ENCODE measurements around the gene SKAP2.

Gene SKAP2

DNA sequence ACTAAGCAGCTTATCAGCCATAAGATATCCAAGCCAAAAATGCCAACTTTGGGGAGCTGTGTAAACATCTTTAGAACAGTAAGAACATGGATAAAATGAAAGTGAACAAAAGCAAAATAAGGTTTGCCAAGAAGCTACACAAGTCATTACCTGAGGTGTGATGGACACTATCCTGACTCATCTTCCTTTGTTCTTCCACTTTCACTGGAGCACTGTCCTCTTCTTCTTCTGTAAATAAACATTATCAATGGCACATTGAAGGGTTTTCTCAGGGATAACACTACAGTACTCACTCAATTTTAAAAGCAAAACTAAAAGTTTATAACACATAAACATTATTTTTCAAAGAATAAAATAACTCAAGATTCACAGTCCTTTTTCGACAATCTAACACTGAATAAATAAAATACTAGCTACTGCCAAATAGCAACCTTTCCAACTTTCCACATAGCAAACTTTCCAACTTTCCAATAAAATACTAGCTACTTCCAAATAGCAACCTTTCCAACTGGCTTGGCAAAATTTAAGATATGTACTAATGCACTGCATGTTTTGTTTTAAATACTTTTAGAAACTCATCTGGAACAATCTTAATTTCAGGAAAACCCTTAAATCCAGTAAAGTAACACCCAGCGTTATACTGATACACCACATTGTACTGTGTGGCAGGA lies 174.1 kb downstream of the SKAP2 start:
- DNase-seq: no peak

DNA sequence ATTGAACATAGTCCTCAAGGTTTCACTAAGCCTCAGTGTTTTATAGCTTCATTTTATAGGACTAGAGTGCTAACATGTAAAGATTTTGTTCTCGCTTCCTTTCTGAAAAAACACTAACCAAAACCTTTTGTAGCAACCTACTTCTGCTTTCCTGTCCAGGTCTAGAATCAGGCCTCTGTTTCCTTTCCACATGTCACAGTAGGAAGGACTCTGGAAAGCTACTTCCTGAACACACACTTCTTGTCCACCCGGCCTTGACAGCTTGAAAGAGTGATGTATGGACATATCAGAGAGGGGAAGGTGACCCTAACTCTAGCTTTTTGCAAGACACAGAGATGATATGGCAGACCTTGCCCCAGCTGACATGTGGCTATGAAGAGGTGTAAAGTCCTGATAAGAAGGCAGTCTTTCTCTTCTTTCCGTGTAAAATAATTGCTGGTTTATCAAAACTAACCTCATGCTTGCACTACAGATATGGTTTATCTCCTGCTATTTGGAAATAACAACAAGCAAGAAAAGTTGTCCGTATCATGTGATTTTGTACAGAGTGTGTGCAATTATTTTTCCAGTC lies 175.4 kb downstream of the SKAP2 start:
- no peak for DNase-seq

DNA sequence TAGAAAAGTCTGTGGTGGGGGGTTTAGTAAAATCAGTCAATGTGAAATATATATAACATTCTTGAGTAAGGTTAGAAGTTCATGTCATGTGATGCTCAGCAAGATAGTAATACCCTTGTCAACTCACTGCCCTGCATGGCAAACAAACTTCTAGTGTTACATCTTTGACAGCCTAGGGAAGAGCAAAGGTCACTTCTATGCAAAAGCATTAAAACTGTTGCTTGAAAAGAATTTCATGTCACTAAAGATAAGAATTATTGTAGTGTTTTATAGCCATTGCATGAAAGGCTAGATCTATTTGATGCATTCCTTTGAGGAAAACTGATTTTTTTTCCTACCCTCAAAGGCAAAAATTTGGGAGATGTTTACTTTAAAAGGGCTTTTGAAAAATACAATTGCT lies 176.0 kb downstream of the SKAP2 start:
- no peak for DNase-seq

GRCh38 chr7:26687032-26687431 lies 177.4 kb downstream of the SKAP2 start:
- DNase-seq: no peak

- DNase-seq: no peak
Measured at GRCh38 chr7:26686448-26686981, 177.9 kb downstream of the SKAP2 start.

DNA sequence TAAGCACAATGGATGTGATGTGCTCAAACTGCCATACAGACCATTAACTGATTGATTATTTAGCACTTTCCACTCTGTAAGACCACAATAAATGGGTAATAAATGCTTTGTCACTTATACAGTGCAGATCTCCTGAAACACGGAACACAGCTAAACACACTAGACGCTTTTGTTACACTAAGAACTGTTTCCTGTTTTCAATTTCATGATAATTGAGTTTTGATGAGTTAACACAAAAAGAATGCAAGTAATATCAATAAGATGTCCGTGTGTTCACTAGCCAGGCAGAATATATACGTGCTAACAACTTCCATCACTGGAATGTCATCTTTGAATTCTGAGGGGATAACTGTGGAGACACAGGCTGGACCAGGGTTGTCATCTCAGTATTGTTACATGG lies 178.8 kb downstream of the SKAP2 start:
- no peak for DNase-seq

- no peak for DNase-seq
Measured at GRCh38 chr7:26684447-26684846, 179.9 kb downstream of the SKAP2 start.

DNA sequence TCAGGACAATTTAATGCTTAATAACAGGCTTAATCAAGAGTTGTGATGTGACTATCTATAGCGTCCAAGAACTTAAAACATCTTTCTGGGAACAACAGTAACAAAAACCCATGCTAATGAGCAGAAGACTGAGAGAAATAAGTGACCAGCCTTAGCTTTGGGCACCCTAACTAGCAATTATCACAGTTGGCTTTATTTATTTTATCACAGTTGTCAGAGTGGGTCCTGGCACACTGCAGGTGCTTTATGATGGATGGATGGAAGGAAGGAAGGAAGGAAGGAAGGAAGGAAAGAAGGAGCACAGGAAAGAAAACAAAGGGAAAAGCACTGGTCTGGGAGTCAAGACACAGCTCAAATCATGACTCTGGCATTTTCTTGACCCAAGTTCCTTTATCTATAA lies 181.1 kb downstream of the SKAP2 start:
- no peak for DNase-seq

DNA sequence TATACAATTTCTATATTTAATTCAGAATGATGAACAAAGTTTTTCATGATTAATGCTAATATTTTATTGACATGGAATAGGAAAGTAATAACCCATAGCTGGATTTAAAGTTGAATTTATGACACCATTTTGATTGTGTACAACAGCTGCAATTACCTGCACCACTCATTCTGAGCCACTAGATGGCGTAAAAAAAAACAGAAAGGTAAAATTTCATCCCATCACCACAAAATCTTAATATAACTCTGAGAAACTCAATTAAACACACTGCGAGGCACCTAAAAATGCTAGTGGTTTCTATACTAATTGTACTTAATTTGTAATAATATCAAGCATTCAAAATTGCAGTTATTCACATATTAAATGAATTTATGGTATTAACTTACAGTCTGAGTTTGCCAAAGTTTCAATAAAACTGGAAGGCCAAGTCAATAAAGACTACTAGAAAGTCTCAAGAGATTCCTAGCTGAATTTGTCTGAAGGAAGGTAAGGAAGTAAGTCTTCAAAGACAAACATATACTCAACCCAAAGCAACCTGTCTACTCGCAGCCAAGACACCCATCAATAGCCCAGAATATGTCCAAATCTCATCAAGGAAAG lies 182.5 kb downstream of the SKAP2 start:
- peak in 1 of 2 donors; percentile 19 for DNase-seq

DNA sequence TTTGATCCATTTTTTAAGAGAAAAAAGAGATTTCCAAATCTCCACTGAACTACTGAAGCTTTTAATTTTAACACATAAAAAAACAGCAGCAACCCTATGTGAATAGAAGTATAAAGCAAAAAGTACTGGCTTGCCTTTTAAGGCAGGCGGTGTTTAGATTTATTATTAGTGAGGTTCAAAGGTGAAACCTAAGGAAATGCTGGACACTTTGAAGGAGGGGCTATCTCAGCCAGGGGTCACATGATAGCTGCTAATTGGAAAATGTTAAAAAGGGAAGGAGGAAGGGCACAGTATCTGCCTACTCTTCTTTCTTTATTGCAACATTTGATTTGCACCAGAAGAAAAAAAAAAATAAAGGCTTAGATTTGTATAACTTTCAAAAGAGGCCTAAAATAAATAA lies 183.8 kb downstream of the SKAP2 start:
- DNase-seq: no peak

GRCh38 chr7:26675143-26675887 lies 189.1 kb downstream of the SKAP2 start:
- no peak for DNase-seq

GRCh38 chr7:26673858-26674257 lies 190.5 kb downstream of the SKAP2 start:
- DNase-seq: no peak

DNA sequence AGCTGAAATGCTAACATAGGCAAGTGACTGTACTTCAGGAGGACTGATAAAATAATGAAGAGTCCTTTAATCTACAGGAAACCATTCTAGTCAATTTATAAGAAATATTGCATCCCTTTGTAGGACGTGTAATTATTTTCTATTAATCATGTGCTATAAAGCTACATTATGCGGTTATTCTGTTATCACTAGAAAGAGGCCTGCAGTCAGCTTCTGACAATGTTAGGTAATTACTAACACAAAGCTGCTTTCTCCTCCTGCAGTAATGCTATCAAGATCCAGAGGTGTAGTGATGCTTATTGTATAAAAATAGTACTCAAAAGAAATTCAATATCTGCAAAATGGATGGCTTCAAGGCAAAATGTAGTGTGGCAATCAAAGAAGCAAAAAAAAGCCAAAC lies 191.1 kb downstream of the SKAP2 start:
- DNase-seq: no peak

DNA sequence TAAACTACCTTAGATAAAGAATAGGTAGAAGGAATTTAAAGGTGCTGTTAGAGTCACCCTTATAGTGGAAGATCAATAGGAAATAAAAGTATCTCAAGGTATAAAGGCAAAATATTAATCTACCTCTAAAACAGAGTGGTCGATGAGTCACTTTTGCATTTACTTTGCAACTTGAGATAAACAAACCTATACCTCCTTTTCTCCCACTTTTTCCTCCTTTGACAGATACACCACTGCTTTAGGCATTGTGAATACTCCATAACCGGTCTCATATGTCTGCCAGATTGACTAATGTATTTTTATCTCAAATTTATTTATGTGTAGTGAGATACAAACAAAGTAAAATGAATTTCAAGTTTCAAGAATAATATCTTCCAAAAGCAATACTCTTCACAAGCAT lies 193.5 kb downstream of the SKAP2 start:
- DNase-seq: no peak

DNA sequence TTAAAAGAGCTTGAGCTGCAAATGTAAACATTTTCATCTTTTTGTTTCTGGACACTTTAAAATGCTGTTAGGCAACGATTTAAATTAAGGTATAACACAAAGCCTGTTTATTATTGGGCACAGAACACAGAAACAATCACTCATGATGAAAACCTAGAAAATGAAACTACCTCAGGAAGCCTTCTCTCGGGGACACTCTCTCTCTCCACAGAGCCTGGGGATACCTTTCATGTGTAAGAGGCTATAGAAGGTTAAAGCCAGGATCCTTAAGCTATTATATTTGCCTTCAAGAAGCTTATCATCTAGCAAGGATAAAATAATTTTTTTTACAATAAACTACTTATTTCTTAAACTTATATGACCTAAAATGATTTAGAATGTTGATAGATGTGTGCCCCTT lies 194.1 kb downstream of the SKAP2 start:
- no peak for DNase-seq

GRCh38 chr7:26668821-26669220 lies 195.6 kb downstream of the SKAP2 start:
- DNase-seq: no peak

- DNase-seq: peak; percentile 40 to 54
Measured at GRCh38 chr7:26667514-26668133, 196.8 kb downstream of the SKAP2 start.

DNA sequence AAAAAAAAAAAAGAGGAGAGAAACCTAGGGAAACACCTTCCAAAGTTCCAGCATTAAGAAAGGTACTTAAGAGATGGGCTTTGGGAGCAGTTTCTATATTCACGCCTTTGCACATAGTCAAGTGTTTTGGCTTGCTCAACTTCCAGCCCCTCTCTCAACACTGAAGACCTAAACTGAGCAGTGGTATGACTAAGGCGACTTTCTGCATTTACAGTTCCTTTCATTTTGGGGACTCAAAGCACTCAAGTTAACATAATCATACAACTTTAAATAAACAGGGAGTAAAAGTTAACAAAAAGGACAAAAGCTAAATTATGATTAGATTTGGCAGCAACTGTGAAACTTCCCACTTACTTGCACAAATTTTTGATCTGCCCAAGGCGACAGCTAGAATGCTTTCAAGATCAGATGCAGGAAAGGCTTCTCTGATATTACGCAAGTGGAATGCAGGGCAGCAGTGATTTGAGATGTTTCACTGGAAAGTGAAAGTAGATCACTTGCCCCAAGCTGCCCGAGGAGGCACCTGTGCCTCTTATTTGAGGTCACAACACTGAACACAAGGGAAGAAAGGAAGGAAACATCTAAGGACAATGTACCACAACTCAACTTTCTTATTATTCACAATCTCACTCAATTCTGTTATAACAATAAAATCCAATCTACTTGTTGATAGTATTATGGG lies 199.5 kb downstream of the SKAP2 start:
- peak; percentile 26 to 42 for DNase-seq

- DNase-seq: no peak
Measured at GRCh38 chr7:26664274-26664673, 200.1 kb downstream of the SKAP2 start.

DNA sequence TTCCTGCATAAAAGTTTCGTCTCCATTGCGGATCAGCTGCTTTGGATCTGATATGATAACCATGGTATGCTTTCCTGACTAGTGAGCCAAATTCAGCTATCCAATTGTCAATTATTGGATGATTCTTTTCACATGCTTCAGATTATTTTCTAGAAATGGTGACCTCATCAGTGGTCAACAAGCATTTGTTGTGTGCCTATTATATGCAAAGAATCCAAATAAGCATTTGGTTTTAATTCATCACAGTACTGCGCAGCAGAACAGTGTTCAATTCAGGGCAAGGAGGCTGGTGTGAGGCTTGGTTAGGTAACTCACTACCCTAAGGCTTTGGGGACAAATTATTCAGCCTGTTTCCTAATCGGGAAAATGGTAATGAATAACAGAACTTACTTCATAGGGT lies 200.5 kb downstream of the SKAP2 start:
- no peak for DNase-seq

DNA sequence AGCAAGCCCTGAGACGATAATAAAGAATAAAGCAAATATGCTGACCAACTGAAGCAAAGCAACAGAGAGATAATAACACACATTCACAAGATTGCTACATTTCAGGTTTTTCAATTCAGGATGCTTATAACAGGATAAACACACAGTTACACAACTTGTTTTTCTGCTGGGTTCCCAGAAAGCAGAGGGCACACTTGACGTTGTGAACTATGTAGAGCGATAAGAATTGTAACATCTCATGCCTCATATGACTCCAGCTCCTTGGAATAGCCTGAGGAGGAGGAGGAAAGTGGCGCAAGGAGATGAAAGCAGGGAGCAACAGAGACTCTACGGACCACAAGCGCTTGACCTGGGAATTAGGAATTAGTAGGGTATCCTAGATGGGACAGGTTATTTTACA lies 201.7 kb downstream of the SKAP2 start:
- DNase-seq: no peak

- DNase-seq: no peak
Measured at GRCh38 chr7:26659121-26659520, 205.3 kb downstream of the SKAP2 start.
